ENCODE results near the gene PIEZO1. TPM values are rescaled to one million over a fixed set of nuclear protein-coding genes. Genes with fewer than 3 reads are reported as not detected.

PIEZO1 gene
- total RNA-seq, 2 donors from 2014 or later = 37.7 to 73.2 TPM

DNA sequence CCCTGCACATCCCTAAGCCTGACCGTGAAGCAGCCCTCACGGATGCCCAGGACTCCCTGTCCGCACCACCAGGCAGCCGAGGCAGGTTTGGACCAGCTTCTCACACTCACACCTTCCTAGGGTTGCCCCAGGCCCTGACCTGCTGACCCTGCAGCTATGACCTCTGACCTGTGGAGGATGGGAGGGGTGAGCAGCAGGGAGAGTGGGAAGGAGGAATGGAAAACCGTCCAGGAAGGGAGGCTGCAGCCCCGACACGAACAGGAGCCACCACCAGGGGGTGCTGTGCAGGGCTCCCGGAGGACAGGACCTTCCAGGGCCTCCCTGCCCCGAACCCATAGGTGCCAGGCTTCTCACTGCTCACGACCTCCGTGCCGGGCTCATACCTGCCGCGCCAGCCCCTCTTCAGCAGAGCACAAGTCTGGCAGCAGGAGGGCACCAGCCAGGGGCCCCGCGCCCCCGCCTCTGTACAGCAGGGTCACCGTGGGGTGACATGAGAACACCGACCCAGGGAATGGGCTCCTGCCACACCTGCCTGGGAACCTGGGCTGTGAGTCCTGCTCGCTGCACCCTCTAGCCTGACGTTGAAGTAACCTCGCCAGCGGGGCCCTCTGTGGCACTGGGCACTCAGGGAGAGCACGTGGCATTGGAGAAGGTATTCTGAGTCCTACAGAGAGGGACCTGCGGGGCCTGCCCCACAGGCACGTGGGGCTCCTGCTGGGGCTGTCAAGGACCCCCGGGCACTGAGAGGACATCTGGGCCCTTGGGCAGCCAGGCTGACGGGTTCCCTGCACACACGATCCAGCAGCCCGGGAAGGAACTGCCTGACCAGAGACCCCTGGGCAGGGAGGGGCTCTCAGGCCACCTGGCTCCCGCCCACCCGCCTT lies 41.1 kb downstream of the PIEZO1 start:
- peak; percentile 79 for DNase-seq (ENCODE audit: low spot score)
- Histone ChIP-seq H3K4me3 (no peak overlapping the region), H3K27ac (no peak overlapping the region), H3K4me1 (peaks cover 0 to 37% of the 10 kb centered on the region in 2 donors), H3K9me3 (no peaks in the 10 kb centered on the region), H3K27me3 (no peaks in the 10 kb centered on the region), H3K36me3 (no peaks in the 10 kb centered on the region)
- TF ChIP-seq, protein P1, sequence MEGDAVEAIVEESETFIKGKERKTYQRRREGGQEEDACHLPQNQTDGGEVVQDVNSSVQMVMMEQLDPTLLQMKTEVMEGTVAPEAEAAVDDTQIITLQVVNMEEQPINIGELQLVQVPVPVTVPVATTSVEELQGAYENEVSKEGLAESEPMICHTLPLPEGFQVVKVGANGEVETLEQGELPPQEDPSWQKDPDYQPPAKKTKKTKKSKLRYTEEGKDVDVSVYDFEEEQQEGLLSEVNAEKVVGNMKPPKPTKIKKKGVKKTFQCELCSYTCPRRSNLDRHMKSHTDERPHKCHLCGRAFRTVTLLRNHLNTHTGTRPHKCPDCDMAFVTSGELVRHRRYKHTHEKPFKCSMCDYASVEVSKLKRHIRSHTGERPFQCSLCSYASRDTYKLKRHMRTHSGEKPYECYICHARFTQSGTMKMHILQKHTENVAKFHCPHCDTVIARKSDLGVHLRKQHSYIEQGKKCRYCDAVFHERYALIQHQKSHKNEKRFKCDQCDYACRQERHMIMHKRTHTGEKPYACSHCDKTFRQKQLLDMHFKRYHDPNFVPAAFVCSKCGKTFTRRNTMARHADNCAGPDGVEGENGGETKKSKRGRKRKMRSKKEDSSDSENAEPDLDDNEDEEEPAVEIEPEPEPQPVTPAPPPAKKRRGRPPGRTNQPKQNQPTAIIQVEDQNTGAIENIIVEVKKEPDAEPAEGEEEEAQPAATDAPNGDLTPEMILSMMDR (IDR thresholded peaks at IDR 0.05) = peak; percentile 74 to 92

DNA sequence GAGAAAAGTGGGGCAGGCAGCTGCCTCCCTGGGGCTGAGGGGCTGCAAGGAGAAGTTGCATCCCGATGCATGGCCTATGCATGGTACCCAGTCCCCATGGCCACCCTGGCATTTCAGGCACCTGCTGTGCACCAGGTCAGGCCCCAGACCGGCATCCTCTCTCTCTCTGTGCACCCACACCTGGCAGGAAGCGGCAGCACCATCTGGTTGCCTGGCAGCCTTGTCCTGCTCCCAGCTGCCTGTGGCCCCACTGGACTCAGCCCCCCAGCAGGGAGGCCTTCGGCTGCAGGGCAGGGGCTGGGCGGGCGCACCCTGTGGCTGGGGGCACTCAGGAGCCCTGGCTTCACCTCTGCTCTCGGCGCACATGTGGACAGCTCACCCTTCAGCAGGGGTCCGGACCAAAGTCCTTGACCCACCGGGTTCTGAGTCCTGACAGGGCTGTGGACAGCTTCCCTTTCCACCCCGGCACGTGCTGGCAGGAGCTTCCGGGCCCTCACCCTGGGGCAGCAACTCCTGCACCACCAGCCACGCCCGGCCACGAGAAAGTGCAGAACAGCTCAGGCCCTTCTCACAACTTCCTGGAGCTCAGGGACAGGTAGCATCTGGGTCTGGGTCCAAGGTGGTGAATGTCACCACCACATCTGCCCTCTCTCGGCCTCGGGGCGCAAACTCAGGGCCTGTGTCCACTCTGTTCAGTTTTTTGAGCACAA lies 42.0 kb downstream of the PIEZO1 start:
- no peaks in the 10 kb centered on the region for H3K27me3 ChIP-seq
- peaks cover 0 to 37% of the 10 kb centered on the region in 2 donors for H3K4me1 ChIP-seq
- H3K36me3 ChIP-seq = no peaks in the 10 kb centered on the region
- no peak overlapping the region for H3K4me3 ChIP-seq
- TF ChIP-seq, protein P1 (IDR thresholded peaks at IDR 0.05) = no peak
- H3K9me3 ChIP-seq = no peaks in the 10 kb centered on the region
- no peak overlapping the region for H3K27ac ChIP-seq
- no peak for DNase-seq (ENCODE audit: low spot score)

DNA sequence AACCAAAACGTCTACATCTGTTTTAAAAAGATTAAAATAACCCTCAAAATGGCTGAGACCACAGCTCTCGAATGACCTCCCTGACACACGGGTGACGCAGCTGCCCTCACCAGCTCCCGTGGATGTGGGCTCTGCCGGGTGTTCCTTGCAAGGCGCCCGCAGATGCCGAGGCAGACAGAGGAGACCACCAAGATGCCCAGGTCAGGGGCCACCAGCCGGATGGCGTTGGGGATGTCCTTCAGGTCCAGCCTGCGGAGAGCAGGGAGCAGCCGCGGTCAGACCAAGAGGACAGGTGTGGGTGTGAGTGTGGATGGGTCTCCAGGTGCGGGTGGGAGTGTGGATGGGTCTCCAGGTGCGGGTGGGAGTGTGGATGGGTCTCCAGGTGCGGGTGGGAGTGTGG lies 43.7 kb downstream of the PIEZO1 start:
- no peaks in the 10 kb centered on the region for H3K36me3 ChIP-seq
- no peaks in the 10 kb centered on the region for H3K9me3 ChIP-seq
- H3K27me3 ChIP-seq = no peaks in the 10 kb centered on the region
- peaks cover 0 to 33% of the 10 kb centered on the region in 2 donors for H3K4me1 ChIP-seq
- DNase-seq (ENCODE audit: low spot score) = no peak
- TF ChIP-seq, protein P1 (IDR thresholded peaks at IDR 0.05) = no peak
- H3K4me3 ChIP-seq = no peak overlapping the region
- H3K27ac ChIP-seq = no peak overlapping the region

DNA sequence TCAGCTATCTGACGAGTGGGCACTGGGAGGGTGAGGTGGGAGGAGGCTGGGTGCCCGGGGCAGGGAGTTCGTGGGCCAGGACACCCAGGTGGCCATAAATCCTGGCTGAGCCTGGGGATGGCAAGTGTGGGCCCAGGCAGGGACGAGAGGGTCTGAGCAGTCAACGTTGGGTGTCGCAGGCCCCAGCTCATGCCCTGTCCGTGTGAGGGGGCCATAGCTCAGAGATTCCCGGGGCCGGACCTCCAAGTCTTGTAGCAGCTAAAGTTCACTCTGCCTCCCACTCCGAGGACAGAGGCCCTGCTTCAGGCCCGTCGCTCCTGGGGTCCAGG lies 44.3 kb downstream of the PIEZO1 start:
- TF ChIP-seq, protein P1 (IDR thresholded peaks at IDR 0.05) = no peak
- no peak overlapping the region for H3K27ac ChIP-seq
- no peak overlapping the region for H3K4me3 ChIP-seq
- no peaks in the 10 kb centered on the region for H3K9me3 ChIP-seq
- peaks cover 6% of the 10 kb centered on the region for H3K36me3 ChIP-seq
- H3K4me1 ChIP-seq = peaks cover 0 to 26% of the 10 kb centered on the region in 2 donors
- no peaks in the 10 kb centered on the region for H3K27me3 ChIP-seq
- no peak for DNase-seq (ENCODE audit: low spot score)

DNA sequence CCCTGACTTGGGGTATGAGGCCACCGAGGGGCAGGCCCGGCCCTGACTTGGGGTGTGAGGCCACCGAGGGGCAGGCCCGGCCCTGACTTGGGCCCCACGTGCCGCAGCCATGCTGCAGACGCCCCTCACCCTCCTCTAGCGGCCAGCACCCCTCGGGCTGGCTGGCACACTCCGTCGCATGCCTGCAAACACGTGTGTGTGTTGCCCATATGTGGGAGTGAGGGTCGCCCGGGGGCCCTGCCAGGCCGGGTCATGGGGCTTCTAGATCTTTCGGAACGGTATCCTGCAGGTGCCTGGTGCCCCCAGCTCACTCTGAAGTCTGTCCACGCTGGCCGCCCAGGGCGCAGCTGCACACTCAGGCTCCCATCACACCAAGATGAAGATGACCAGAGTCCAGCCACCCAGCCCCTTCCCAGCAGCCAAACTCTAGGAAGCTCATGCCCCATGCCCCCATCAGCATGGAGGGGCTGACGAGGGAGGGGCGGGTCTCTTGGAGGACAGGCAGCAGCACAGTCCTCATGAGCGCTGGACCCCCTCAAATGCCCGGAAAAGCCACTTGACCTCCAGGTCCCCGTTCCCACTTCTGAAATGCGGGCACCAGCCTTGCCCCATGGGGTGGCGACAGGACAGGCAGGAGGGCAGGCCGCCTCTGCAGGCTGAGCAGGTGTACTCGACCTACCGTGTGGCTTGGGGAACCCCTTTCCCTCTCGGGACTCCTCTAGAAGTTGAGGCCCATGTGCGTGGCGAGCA lies 44.9 kb downstream of the PIEZO1 start:
- H3K27me3 ChIP-seq = no peaks in the 10 kb centered on the region
- H3K36me3 ChIP-seq = peaks cover 11% of the 10 kb centered on the region
- no peaks in the 10 kb centered on the region for H3K9me3 ChIP-seq
- no peak overlapping the region for H3K4me3 ChIP-seq
- TF ChIP-seq, protein P1 (IDR thresholded peaks at IDR 0.05) = no peak
- no peak overlapping the region for H3K27ac ChIP-seq
- peaks cover 0 to 26% of the 10 kb centered on the region in 2 donors for H3K4me1 ChIP-seq
- no peak for DNase-seq (ENCODE audit: low spot score)
